GM18502 (cell line): ENCODE measurements around the gene EPHA2.
"Not testable (repeated sequence)": the region's sequence is repeated elsewhere in the genome, so short reads cannot be mapped to it uniquely, and the experiment has no call there.

ENCODE experiments used
- ATAC-seq: cut with Tn5 transposase; IDR thresholded peaks from one replicate; pipeline ENCODE4 v1.9.1; 2021; ENCODE audit warnings: mild to moderate bottlenecking; ENCODE audit not compliant: unreplicated experiment, poor library complexity

EPHA2 gene

GRCh38 chr1:16170283-16170673 lies 14.4 kb upstream of the EPHA2 start:
- ATAC-seq = no peak

- no peak for ATAC-seq
Observed at GRCh38 chr1:16168622-16169360, 12.9 kb upstream of the EPHA2 start.

GRCh38 chr1:16168144-16168495 lies 12.3 kb upstream of the EPHA2 start:
- not testable (repeated sequence) for ATAC-seq

GRCh38 chr1:16167331-16168143 lies 11.7 kb upstream of the EPHA2 start:
- peak; percentile 63 for ATAC-seq

- ATAC-seq = no peak
Observed at GRCh38 chr1:16166117-16166516, 10.2 kb upstream of the EPHA2 start.

GRCh38 chr1:16165548-16165947 lies 9.7 kb upstream of the EPHA2 start:
- no peak for ATAC-seq

- ATAC-seq = no peak
Observed at GRCh38 chr1:16165073-16165364, 9.2 kb upstream of the EPHA2 start.

GRCh38 chr1:16164213-16165072 lies 8.6 kb upstream of the EPHA2 start:
- no peak for ATAC-seq

- not testable (repeated sequence) for ATAC-seq
Observed at GRCh38 chr1:16163608-16164212, 7.8 kb upstream of the EPHA2 start.

- ATAC-seq = no peak
Observed at GRCh38 chr1:16162163-16162822, 6.4 kb upstream of the EPHA2 start.

GRCh38 chr1:16161717-16162116 lies 5.8 kb upstream of the EPHA2 start:
- no peak for ATAC-seq

- no peak for ATAC-seq
Observed at GRCh38 chr1:16158993-16159831, 3.3 kb upstream of the EPHA2 start.

GRCh38 chr1:16158025-16158424 lies 2.2 kb upstream of the EPHA2 start:
- no peak for ATAC-seq

- ATAC-seq = no peak
Observed at GRCh38 chr1:16156848-16157495, 1.1 kb upstream of the EPHA2 start.

- ATAC-seq = no peak
Observed at GRCh38 chr1:16153999-16154673, 1.7 kb downstream of the EPHA2 start.

GRCh38 chr1:16153096-16153998 lies 2.5 kb downstream of the EPHA2 start:
- no peak for ATAC-seq

GRCh38 chr1:16152481-16153087 lies 3.3 kb downstream of the EPHA2 start:
- ATAC-seq = no peak
